HUES6 (cell line): ENCODE data around the gene TDRD15.

Experiments
- H3K27ac ChIP-seq: 2 replicates; pipeline ENCODE4 v1.7.0; 2013; ENCODE audit warnings: low read depth, mild to moderate bottlenecking, low read length, inconsistent platforms
- H3K27me3 ChIP-seq: 2 replicates; pipeline ENCODE4 v1.6.1; 2013; ENCODE audit warnings: low read length; ENCODE audit not compliant: control insufficient read depth, insufficient read depth
- H3K36me3 ChIP-seq: 2 replicates; pipeline ENCODE4 v1.6.1; 2013; ENCODE audit warnings: low read length; ENCODE audit not compliant: control insufficient read depth, insufficient read depth
- H3K4me1 ChIP-seq: 2 replicates; pipeline ENCODE4 v1.6.1; 2013; ENCODE audit warnings: low read length; ENCODE audit not compliant: control insufficient read depth, insufficient read depth
- H3K4me3 ChIP-seq: 2 replicates; pipeline ENCODE4 v1.5.1; 2013; ENCODE audit warnings: low read depth, low read length
- H3K9ac ChIP-seq: one replicate; pipeline ENCODE4 v1.6.1; 2013; ENCODE audit warnings: mild to moderate bottlenecking, low read length
- H3K9me3 ChIP-seq: 2 replicates; pipeline ENCODE4 v1.6.1; 2013; ENCODE audit warnings: low read depth, low read length; ENCODE audit not compliant: control insufficient read depth, insufficient read depth

TDRD15 gene

GRCh38 chr2:21183726-21184125, 60.0 kb downstream of the TDRD15 start:
- H3K27ac ChIP-seq, result no peak overlapping the region
- 0 out of 2 replicates have a peak, but pooled peaks cover 3% of the 10 kb centered on the region for H3K9me3 ChIP-seq
- H3K36me3 ChIP-seq, result no peaks in the 10 kb centered on the region
- no peaks in the 10 kb centered on the region for H3K27me3 ChIP-seq
- H3K4me1 ChIP-seq, result 0 out of 2 replicates have a peak, but pooled peaks cover 4% of the 10 kb centered on the region
- no peak overlapping the region for H3K4me3 ChIP-seq
- H3K9ac ChIP-seq, result no peak overlapping the region

DNA sequence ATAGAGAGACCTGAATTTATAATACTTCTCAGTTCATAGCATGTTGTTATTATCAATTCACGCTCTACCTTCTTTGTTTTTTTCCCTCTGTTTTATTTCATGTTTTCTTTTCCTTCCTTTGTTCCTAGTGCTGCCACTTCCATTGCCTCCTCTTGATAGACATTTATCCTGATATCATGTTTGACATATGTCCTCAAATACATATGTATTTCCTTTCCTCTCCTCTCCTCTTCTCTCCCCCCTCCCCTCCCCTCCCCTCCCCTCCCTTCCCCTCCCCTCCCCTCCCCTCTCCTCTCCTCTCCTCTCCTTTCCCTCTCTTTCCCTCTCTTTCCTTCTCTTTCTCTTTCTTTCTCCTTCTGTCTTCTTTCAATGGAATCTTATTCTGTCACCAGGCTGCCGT, 67.8 kb downstream of the TDRD15 start:
- Histone ChIP-seq H3K4me3 (no peak overlapping the region), H3K27me3 (no peaks in the 10 kb centered on the region), H3K9me3 (0 out of 2 replicates have a peak, but pooled peaks cover 3% of the 10 kb centered on the region), H3K27ac (no peak overlapping the region), H3K9ac (no peak overlapping the region), H3K4me1 (peaks cover 7% of the 10 kb centered on the region; the same call in 1 of the 2 replicates), H3K36me3 (no peaks in the 10 kb centered on the region)
